HG03575 (cell line): ENCODE measurements around the gene PCDHGA10.
"Not testable (repeated sequence)": the region's sequence is repeated elsewhere in the genome, so short reads cannot be mapped to it uniquely, and the experiment has no call there.

Experiments
- ATAC-seq: cut with Tn5 transposase; IDR thresholded peaks from one replicate; pipeline ENCODE4 v1.9.1; 2021; ENCODE audit not compliant: unreplicated experiment, insufficient number of reproducible peaks, low FRiP score; ENCODE audit errors: extremely low read depth

The PCDHGA10 gene

DNA sequence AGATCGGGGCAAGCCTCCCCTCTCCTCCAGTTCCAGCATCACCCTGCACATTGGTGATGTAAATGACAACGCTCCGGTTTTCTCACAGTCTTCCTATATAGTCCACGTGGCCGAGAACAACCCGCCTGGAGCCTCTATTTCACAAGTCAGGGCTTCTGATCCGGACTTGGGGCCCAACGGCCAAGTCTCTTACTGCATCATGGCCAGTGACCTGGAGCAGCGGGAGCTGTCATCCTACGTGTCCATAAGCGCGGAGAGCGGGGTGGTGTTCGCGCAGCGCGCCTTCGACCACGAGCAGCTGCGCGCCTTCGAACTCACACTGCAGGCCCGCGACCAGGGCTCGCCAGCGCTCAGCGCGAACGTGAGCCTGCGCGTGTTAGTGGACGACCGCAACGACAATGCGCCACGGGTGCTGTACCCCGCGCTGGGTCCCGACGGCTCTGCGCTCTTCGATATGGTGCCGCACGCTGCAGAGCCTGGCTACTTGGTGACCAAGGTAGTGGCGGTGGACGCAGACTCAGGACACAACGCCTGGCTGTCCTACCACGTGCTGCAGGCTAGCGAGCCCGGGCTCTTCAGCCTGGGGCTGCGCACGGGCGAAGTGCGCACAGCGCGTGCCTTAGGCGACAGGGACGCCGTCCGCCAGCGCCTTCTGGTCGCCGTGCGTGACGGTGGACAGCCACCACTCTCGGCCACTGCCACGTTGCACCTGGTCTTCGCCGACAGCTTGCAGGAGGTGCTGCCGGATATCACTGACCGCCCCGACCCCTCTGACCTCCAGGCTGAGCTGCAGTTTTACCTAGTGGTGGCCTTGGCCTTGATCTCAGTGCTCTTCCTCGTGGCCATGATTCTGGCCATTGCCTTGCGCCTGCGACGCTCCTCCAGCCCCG is 23.4 kb upstream of the PCDHGA10 start:
- ATAC-seq, result no peak

DNA sequence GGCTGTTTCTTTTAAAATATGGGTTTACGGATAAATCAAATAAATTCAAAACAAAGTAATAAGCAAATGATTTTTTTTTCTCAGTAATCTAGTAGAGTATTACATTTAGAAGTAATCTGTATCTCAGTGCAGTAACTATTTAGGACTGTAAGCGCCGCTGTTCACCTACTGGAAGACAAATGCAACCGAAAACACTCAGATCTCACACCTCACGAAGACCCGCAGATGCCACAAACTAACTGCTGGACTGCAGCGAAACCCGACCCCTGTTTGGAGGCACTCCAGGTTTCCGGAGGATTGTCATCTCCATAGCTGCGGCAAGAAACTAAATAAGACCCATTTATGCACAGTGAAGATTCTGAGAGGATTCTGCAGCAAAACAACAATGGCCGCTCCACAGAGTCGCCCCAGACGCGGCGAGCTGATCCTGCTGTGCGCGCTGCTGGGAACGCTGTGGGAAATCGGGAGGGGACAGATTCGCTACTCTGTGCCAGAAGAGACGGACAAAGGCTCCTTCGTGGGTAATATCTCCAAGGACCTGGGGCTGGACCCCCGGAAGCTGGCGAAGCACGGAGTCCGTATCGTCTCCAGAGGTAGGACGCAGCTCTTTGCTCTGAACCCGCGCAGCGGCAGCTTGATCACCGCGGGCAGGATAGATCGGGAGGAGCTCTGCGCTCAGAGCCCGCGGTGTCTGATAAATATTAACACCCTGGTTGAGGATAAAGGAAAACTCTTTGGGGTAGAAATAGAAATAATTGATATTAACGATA is 20.2 kb upstream of the PCDHGA10 start, which contains the start of gene PCDHGA8:
Gene PCDHGA8 (plus strand): TSS at position 205 of the 770 bp plus-strand sequence. CDS start 181 bp downstream, at position 386.
- no peak for ATAC-seq

DNA sequence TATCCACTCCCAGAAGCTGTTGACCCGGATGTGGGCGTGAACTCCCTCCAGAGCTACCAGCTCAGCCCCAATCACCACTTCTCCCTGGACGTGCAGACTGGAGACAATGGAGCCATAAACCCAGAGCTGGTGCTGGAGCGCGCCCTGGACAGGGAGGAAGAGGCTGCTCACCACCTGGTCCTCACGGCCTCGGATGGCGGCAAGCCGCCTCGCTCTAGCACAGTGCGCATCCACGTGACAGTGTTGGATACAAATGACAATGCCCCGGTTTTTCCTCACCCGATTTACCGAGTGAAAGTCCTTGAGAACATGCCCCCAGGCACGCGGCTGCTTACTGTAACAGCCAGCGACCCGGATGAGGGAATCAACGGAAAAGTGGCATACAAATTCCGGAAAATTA is 19.5 kb upstream of the PCDHGA10 start:
- no peak for ATAC-seq

DNA sequence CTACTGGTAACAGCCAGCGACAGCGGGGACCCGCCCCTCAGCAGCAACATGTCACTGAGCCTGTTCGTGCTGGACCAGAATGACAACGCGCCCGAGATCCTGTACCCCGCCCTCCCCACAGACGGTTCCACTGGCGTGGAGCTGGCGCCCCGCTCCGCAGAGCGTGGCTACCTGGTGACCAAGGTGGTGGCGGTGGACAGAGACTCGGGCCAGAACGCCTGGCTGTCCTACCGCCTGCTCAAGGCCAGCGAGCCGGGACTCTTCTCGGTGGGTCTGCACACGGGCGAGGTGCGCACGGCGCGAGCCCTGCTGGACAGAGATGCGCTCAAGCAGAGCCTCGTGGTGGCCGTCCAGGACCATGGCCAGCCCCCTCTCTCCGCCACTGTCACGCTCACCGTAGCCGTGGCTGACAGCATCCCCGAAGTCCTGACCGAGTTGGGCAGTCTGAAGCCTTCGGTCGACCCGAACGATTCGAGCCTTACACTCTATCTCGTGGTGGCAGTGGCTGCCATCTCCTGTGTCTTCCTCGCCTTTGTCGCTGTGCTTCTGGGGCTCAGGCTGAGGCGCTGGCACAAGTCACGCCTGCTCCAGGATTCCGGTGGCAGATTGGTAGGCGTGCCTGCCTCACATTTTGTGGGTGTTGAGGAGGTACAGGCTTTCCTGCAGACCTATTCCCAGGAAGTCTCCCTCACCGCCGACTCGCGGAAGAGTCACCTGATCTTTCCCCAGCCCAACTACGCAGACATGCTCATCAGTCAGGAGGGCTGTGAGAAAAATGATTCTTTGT is 18.2 kb upstream of the PCDHGA10 start:
- not testable (repeated sequence) for ATAC-seq

DNA sequence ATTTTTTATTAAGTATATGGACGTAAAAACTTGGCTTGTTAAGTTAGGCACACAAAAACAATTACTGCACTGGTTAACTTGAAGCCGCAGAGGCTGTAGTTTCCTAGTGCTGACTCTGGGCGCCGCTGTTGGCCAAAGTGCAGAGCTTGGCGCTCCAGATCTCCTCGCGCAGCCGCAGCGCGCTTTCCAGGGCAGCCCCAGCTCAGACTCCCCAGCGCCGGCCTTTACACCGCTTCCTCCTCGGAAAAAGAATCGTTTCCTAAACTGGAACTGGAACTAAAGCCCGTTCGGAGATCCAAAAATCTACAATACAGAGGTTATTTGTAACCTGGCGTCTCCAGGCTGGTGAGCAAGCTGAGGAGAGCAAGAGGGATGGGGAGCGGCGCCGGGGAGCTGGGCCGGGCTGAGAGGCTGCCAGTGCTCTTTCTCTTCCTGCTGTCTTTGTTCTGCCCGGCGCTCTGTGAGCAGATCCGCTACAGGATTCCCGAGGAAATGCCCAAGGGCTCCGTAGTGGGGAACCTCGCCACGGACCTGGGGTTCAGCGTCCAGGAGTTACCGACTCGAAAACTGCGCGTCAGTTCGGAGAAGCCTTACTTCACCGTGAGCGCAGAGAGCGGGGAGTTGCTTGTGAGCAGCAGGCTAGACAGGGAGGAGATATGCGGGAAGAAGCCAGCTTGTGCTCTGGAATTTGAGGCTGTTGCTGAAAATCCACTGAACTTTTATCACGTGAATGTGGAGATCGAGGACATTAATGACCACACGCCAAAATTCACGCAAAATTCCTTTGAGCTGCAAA is 14.8 kb upstream of the PCDHGA10 start, which contains the start of gene PCDHGB5:
Gene PCDHGB5 (plus strand): TSS at position 192 of the 796 bp plus-strand sequence. CDS start 181 bp downstream, at position 373.
- ATAC-seq, result peak; percentile 92

DNA sequence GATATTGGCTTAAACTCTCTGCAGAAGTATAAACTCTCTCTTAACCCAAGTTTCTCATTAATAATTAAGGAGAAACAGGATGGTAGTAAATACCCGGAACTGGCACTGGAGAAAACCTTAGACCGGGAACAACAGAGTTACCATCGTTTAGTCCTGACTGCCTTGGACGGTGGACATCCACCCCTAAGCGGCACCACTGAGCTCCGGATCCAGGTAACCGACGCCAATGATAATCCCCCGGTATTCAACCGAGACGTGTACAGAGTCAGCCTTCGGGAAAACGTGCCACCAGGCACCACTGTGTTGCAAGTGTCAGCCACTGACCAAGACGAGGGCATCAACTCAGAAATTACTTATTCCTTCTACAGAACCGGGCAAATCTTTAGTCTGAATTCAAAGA is 14.2 kb upstream of the PCDHGA10 start:
- ATAC-seq, result no peak

DNA sequence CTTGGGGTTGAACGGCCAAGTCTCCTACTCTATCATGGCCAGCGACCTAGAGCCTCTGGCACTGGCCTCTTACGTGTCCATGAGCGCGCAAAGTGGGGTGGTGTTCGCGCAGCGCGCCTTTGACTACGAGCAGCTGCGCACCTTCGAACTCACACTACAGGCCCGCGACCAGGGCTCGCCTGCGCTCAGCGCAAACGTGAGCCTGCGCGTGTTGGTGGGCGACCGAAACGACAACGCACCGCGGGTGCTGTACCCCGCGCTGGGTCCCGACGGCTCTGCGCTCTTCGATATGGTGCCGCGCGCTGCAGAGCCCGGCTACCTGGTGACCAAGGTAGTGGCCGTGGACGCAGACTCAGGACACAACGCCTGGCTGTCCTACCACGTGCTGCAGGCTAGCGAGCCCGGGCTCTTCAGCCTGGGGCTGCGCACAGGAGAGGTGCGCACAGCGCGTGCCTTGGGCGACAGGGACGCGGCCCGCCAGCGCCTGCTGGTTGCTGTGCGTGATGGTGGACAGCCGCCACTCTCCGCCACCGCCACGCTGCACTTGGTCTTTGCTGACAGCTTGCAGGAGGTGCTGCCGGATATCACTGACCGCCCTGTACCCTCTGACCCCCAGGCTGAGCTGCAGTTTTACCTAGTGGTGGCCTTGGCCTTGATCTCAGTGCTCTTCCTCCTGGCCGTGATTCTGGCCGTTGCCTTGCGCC is 13.1 kb upstream of the PCDHGA10 start:
- ATAC-seq, result no peak

DNA sequence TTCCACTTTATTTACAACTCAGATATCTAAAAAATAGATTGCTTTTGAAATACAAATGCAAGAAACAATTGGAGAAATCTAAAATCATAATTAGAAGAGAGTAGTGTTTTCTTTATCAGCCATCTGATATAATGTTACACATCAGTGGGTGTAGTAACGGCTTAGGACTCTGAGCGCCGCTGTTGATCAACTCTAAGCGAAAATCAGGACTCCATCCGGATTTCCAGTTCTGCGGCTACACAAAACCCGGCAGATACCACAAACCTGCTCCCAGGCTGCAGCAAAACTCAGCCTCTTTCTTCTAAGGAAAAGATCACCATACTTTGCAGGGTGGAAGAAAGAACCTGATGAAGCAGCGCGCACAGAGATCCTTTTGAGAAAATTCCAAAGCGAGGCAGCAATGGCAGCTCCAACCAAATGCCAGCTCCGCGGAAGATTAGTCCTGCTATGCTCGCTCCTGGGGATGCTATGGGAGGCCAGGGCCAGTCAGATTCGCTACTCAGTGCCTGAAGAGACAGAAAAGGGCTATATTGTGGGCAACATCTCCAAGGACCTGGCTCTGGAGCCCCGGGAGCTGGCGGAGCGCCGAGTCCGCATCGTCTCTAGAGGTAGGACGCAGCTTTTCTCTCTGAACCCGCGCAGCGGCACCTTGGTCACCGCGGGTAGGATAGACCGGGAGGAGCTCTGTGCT is 10.1 kb upstream of the PCDHGA10 start, which contains the start of gene PCDHGA9:
Gene PCDHGA9 (plus strand): TSS at position 226 of the 691 bp plus-strand sequence. CDS start 175 bp downstream, at position 401.
- ATAC-seq, result no peak

DNA sequence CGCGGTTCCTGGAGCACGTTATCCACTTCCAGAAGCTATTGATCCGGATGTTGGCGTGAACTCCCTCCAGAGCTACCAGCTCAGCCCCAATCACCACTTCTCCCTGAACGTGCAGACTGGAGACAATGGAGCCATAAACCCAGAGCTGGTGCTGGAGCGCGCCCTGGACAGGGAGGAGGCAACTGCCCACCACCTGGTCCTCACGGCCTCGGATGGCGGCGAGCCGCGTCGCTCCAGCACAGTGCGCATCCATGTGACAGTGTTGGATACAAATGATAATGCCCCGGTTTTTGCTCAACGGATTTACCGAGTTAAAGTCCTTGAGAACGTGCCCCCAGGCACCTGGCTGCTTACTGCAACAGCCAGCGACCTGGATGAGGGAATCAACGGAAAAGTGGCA is 9.4 kb upstream of the PCDHGA10 start:
- no peak for ATAC-seq

DNA sequence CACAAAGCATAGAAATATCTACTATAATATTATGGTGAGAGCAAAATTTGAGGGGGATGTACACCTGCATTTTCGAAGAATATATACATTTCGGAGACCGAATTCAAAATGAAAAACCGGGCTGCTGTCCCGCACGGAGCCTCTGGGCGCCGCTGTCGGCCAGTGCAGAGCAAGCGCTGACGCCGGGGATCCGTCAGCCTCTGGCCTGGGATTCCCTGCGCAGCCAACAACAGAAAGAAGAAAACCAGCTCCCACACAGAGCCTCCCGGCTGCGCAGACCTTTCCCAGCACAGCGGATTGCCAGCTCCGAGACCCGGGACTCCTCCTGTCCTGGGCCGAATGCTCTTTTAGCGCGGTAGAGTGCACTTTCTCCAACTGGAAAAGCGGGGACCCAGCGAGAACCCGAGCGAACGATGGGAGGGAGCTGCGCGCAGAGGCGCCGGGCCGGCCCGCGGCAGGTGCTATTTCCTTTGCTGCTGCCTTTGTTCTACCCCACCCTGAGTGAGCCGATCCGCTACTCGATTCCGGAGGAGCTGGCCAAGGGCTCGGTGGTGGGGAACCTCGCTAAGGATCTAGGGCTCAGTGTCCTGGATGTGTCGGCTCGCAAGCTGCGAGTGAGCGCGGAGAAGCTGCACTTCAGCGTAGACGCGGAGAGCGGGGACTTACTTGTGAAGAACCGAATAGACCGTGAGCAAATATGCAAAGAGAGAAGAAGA is 4.8 kb upstream of the PCDHGA10 start, which contains the start of gene PCDHGB6:
Gene PCDHGB6 (plus strand): TSS at position 232 of the 716 bp plus-strand sequence. CDS start 182 bp downstream, at position 414.
- not testable (repeated sequence) for ATAC-seq

DNA sequence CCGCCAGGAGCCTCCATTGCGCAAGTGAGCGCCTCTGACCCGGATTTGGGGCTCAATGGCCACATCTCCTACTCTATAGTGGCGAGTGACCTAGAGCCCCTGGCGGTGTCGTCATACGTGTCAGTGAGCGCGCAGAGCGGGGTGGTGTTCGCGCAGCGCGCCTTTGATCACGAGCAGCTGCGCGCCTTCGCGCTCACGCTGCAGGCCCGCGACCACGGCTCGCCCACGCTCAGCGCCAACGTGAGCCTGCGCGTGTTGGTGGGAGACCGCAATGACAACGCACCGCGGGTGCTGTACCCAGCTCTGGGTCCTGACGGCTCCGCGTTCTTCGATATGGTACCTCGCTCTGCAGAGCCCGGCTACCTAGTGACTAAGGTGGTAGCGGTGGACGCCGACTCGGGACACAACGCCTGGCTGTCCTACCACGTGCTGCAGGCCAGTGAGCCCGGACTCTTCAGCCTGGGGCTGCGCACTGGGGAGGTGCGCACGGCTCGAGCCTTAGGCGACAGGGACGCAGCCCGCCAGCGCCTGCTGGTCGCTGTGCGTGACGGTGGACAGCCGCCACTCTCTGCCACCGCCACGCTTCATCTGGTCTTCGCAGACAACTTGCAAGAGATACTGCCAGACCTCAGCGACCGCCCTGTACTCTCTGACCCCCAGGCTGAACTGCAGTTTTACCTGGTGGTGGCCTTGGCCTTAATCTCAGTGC is 3.0 kb upstream of the PCDHGA10 start:
- no peak for ATAC-seq

DNA sequence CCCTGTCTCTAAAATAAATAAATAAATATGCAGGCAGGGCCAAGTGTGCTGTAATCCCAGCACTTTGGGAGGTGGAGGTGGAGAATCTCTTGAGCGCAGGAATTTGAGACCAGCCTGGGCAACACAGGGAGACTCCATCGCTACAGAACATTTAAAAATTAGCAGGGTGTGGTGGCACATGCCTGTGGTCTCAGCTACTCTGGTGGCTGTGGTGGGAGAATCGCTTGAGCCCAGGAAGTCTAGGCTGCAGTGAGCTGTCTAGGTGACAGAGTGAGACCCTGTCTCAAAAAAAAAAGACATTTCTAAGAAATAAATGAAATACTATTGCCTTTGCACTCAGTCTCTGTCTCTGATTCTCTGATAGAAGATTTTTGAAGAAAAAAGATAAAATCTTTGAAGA is 1.2 kb upstream of the PCDHGA10 start:
- ATAC-seq, result no peak

DNA sequence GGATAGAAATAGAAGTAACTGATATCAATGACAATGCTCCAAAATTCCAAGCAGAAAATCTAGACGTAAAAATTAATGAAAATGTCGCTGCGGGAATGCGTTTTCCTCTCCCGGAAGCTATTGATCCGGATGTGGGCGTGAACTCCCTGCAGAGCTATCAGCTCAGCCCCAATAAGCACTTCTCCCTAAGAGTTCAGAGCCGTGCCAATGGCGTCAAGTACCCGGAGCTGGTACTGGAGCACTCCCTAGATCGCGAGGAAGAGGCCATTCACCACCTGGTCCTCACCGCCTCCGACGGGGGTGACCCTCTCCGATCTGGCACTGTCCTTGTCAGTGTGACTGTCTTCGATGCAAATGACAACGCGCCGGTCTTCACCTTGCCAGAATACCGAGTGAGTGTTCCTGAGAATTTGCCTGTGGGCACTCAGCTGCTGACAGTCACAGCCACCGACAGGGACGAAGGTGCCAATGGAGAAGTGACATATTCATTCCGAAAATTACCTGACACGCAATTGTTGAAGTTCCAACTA is 818 bp downstream of the PCDHGA10 start:
- no peak for ATAC-seq

DNA sequence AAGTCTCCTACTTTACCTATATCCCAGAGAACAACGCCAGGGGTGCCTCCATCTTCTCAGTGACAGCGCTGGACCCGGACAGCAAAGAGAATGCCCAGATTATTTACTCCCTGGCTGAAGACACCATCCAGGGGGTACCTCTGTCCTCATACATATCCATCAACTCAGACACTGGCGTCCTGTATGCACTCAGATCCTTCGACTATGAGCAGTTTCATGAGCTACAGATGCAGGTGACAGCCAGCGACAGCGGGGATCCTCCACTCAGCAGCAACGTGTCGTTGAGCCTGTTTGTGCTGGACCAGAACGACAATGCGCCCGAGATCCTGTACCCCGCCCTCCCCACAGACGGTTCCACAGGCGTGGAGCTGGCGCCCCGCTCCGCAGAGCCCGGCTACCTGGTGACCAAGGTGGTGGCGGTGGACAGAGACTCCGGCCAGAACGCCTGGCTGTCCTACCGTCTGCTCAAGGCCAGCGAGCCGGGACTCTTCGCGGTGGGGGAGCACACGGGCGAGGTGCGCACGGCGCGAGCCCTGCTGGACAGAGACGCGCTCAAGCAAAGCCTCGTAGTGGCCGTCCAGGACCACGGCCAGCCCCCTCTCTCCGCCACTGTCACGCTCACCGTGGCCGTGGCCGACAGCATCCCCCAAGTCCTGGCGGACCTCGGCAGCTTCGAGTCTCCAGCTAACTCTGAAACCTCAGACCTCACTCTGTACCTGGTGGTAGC is 1.9 kb downstream of the PCDHGA10 start:
- not testable (repeated sequence) for ATAC-seq

DNA sequence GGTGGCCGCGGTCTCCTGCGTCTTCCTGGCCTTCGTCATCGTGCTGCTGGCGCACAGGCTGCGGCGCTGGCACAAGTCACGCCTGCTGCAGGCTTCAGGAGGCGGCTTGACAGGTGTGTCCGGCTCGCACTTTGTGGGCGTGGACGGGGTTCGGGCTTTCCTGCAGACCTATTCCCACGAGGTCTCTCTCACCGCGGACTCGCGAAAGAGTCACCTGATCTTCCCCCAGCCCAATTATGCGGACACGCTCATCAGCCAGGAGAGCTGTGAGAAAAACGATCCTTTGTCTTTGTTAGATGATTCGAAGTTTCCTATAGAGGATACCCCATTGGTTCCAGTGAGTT is 2.5 kb downstream of the PCDHGA10 start:
- ATAC-seq, result not testable (repeated sequence)
